Stimulated activated CD4-positive, alpha-beta T cell treated with anti-CD3 and anti-CD28 coated beads, TNF-alpha, amount 100 ng/mL, for 1 hour (primary cell): ENCODE measurements around the gene RNF169.

Experiments used
- DNase-seq, 3 donors: peaks; one replicate each; pipeline ENCODE4 v3.0.0-alpha.2; 2020; ENCODE audit warnings: low read depth in 3 of 3, low spot score in 1 of 3

The RNF169 gene

GRCh38 chr11:74863410-74863809, 114.8 kb downstream of the RNF169 start:
- DNase-seq: no peak

- no peak for DNase-seq
Observed at GRCh38 chr11:74866557-74866956, 117.9 kb downstream of the RNF169 start.

GRCh38 chr11:74870485-74870884, 121.8 kb downstream of the RNF169 start:
- DNase-seq: no peak

DNA sequence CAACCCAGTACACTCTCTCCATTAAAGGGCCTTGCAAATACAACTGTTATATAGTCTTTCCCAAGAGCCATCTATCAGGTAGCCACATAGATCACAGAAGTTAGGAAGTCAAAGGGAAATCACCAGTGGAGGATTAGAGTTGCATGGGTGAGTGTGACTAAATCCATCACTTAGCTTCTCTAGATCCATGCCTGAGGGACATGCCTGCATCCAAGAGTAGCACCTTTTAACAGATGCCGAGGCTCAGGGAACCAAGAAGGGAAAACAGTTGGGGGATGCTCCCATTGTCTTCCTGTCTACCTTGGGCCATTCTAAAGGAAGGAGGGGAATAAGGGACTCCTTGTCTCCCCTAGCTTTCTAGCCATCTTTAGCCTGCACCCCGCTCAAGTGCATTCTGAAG, 122.4 kb downstream of the RNF169 start:
- DNase-seq: no peak

DNA sequence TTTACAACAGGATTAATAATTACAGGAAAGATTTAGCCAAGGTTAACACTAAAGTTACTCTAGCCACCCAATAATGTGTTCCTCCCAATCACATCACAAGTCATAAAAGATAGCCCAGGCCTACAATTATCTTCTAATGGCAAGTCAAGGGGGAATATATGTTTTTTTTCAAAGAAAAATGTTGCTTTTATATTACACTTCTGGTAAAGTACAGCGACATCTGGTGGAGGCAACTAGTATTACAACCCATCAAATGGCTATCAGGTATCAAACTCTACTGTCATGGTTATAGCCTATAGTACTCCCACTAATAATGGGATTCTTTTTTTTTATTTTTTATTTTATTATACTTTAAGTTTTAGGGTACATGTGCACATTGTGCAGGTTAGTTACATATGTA, 128.5 kb downstream of the RNF169 start:
- DNase-seq: no peak
